ENCODE results near the gene SCRG1.

Gene SCRG1

GRCh38 chr4:173398779-173399415, at the start of gene SCRG1:
Gene SCRG1 (minus strand): TSS chr4:173399116. CDS start chr4:173391414, 7,702 bp downstream.
- CTCF ChIA-PET = interaction anchor here (1.0 to 3.4 kb wide), 5 partner anchors 13 to 89 kb away, joined by 3 to 22 read pairs (median 4); no protein-coding TSS in a partner anchor
- no peak for TF ChIP-seq CTCF (IDR thresholded peaks at IDR 0.05; ENCODE audit: insufficient read depth, low read length, missing control alignments)
- POLR2A ChIA-PET = interaction anchor here (2.5 kb wide), 1 partner anchor 28 kb away, joined by 20 read pairs; the partner anchor contains the start of gene SAP30
- peak within 1 kb of the TSS; percentile 41 for H3K4me3 ChIP-seq (ENCODE audit: low read depth, low read length)
- no peak for DNase-seq (ENCODE audit: low read depth, low spot score)

GRCh38 chr4:173448103-173448502, 49.2 kb upstream of the SCRG1 start:
- no peak for TF ChIP-seq CTCF (IDR thresholded peaks at IDR 0.05; ENCODE audit: insufficient read depth, low read length, missing control alignments)
- ChIA-PET POLR2A (no interaction called here), CTCF (interaction anchor here (1.2 to 1.3 kb wide), 2 partner anchors 26 to 27 kb away, joined by 3 read pairs; no protein-coding TSS in a partner anchor)
- no peak overlapping the region for H3K4me3 ChIP-seq (ENCODE audit: low read depth, low read length)
- DNase-seq (ENCODE audit: low read depth, low spot score) = no peak

GRCh38 chr4:173446416-173446815, 47.5 kb upstream of the SCRG1 start:
- H3K4me3 ChIP-seq (ENCODE audit: low read depth, low read length) = no peak overlapping the region
- no peak for TF ChIP-seq CTCF (IDR thresholded peaks at IDR 0.05; ENCODE audit: insufficient read depth, low read length, missing control alignments)
- POLR2A ChIA-PET = no interaction called here
- no peak for DNase-seq (ENCODE audit: low read depth, low spot score)
- CTCF ChIA-PET = interaction anchor here (1.5 kb wide), 1 partner anchor 22 kb away, joined by 4 read pairs; no protein-coding TSS in a partner anchor

- no peak for DNase-seq (ENCODE audit: low read depth, low spot score)
- H3K4me3 ChIP-seq (ENCODE audit: low read depth, low read length) = no peak overlapping the region
- ChIA-PET CTCF (interaction anchor here (1.1 to 2.7 kb wide), 3 partner anchors 10 to 51 kb away, joined by 3 to 7 read pairs (median 3); no protein-coding TSS in a partner anchor), POLR2A (interaction anchor here (1.0 kb wide), 1 partner anchor 18 kb away, joined by 6 read pairs; no protein-coding TSS in a partner anchor)
- TF ChIP-seq CTCF (IDR thresholded peaks at IDR 0.05; ENCODE audit: insufficient read depth, low read length, missing control alignments) = no peak
Measured at GRCh38 chr4:173443121-173443520, 44.2 kb upstream of the SCRG1 start.

- no peak overlapping the region for H3K4me3 ChIP-seq (ENCODE audit: low read depth, low read length)
- ChIA-PET CTCF (interaction anchor here (2.7 kb wide), 1 partner anchor 22 kb away, joined by 7 read pairs; no protein-coding TSS in a partner anchor), POLR2A (no interaction called here)
- DNase-seq (ENCODE audit: low read depth, low spot score) = no peak
- no peak for TF ChIP-seq CTCF (IDR thresholded peaks at IDR 0.05; ENCODE audit: insufficient read depth, low read length, missing control alignments)
Measured at GRCh38 chr4:173442223-173442932, 43.5 kb upstream of the SCRG1 start.

- CTCF ChIA-PET = interaction anchor here (1.3 kb wide), 1 partner anchor 15 kb away, joined by 3 read pairs; no protein-coding TSS in a partner anchor
Measured at GRCh38 chr4:173440888-173441287, 42.0 kb upstream of the SCRG1 start.

More at GRCh38 chr4:173440888-173441287, 42.0 kb upstream of the SCRG1 start:
- POLR2A ChIA-PET = no interaction called here
- H3K4me3 ChIP-seq (ENCODE audit: low read depth, low read length) = no peak overlapping the region
- DNase-seq (ENCODE audit: low read depth, low spot score) = no peak
- TF ChIP-seq CTCF (IDR thresholded peaks at IDR 0.05; ENCODE audit: insufficient read depth, low read length, missing control alignments) = no peak

All from AG04449 (cell line).